ENCODE results near the gene BORCS6.

The BORCS6 gene

GRCh38 chr17:8167526-8167925 lies 22.5 kb downstream of the BORCS6 start:
- Histone ChIP-seq H4K20me1 (ENCODE audit: control insufficient read depth, insufficient read depth, low read depth, low read length) (0 out of 2 replicates have a peak, but pooled peaks cover 3% of the 10 kb centered on the region), H3K27ac (ENCODE audit: low read depth, low read length) (no peak overlapping the region), H3F3A (ENCODE audit: control insufficient read depth, insufficient read depth) (peaks cover 8% of the 10 kb centered on the region), H3K9me2 (replicated peaks; ENCODE audit: control insufficient read depth, low read length) (no peaks in the 10 kb centered on the region), H3K4me2 (ENCODE audit: low read length) (no peak overlapping the region), H3K4me1 (ENCODE audit: control insufficient read depth, low read length) (peaks cover 27% of the 10 kb centered on the region), H3K4me3 (ENCODE audit: low read length) (no peak overlapping the region), H3K9me3 (ENCODE audit: control insufficient read depth, insufficient read depth, low read length) (no peaks in the 10 kb centered on the region), H3K79me2 (ENCODE audit: control insufficient read depth, low read length) (peaks cover 6% of the 10 kb centered on the region), H3K27me3 (ENCODE audit: control insufficient read depth, low read length) (no peaks in the 10 kb centered on the region), H3K36me3 (ENCODE audit: control insufficient read depth, low read length) (peaks cover 2% of the 10 kb centered on the region)
- TF ChIP-seq EZH2phosphoT487 (IDR thresholded peaks at IDR 0.05; ENCODE audit: borderline replicate concordance, low read length) (no peak), CTCF (IDR thresholded peaks at IDR 0.05; ENCODE audit: low read depth, low read length, poor library complexity, severe bottlenecking) (no peak)

- Histone ChIP-seq H3K4me1 (ENCODE audit: control insufficient read depth, low read length) (peaks cover 26% of the 10 kb centered on the region), H3K9me2 (replicated peaks; ENCODE audit: control insufficient read depth, low read length) (no peaks in the 10 kb centered on the region), H3K27ac (ENCODE audit: low read depth, low read length) (no peak overlapping the region), H3K79me2 (ENCODE audit: control insufficient read depth, low read length) (peaks cover 14% of the 10 kb centered on the region), H3K27me3 (ENCODE audit: control insufficient read depth, low read length) (no peaks in the 10 kb centered on the region), H3F3A (ENCODE audit: control insufficient read depth, insufficient read depth) (peaks cover 4% of the 10 kb centered on the region), H3K9me3 (ENCODE audit: control insufficient read depth, insufficient read depth, low read length) (no peaks in the 10 kb centered on the region), H4K20me1 (ENCODE audit: control insufficient read depth, insufficient read depth, low read depth, low read length) (peaks cover 3% of the 10 kb centered on the region; the same call in 1 of the 2 replicates), H3K4me3 (ENCODE audit: low read length) (no peak overlapping the region), H3K4me2 (ENCODE audit: low read length) (no peak overlapping the region), H3K36me3 (ENCODE audit: control insufficient read depth, low read length) (peaks cover 10% of the 10 kb centered on the region)
- TF ChIP-seq EZH2phosphoT487 (IDR thresholded peaks at IDR 0.05; ENCODE audit: borderline replicate concordance, low read length) (no peak), CTCF (IDR thresholded peaks at IDR 0.05; ENCODE audit: low read depth, low read length, poor library complexity, severe bottlenecking) (no peak)
Observed at GRCh38 chr17:8166731-8167130, 23.2 kb downstream of the BORCS6 start.

GRCh38 chr17:8164815-8165131 lies 25.2 kb downstream of the BORCS6 start:
- Histone ChIP-seq H3K36me3 (ENCODE audit: control insufficient read depth, low read length) (peaks cover 27% of the 10 kb centered on the region), H4K20me1 (ENCODE audit: control insufficient read depth, insufficient read depth, low read depth, low read length) (peaks cover 7% of the 10 kb centered on the region; the same call in 1 of the 2 replicates), H3K4me1 (ENCODE audit: control insufficient read depth, low read length) (peaks cover 42% of the 10 kb centered on the region), H3K4me3 (ENCODE audit: low read length) (peak overlapping the region; percentile 99), H3K9me3 (ENCODE audit: control insufficient read depth, insufficient read depth, low read length) (no peaks in the 10 kb centered on the region), H3K4me2 (ENCODE audit: low read length) (peak overlapping the region; percentile 100), H3F3A (ENCODE audit: control insufficient read depth, insufficient read depth) (peaks cover 17% of the 10 kb centered on the region), H3K79me2 (ENCODE audit: control insufficient read depth, low read length) (peaks cover 28% of the 10 kb centered on the region), H3K9me2 (replicated peaks; ENCODE audit: control insufficient read depth, low read length) (no peaks in the 10 kb centered on the region), H3K27ac (ENCODE audit: low read depth, low read length) (peak overlapping the region; percentile 69), H3K27me3 (ENCODE audit: control insufficient read depth, low read length) (no peaks in the 10 kb centered on the region)
- no peak for TF ChIP-seq EZH2phosphoT487 (IDR thresholded peaks at IDR 0.05; ENCODE audit: borderline replicate concordance, low read length)

- H3K4me1 ChIP-seq (ENCODE audit: control insufficient read depth, low read length), result peaks cover 48% of the 10 kb centered on the region
- H3K4me3 ChIP-seq (ENCODE audit: low read length), result peak overlapping the region; percentile 99
- TF ChIP-seq EZH2phosphoT487 (IDR thresholded peaks at IDR 0.05; ENCODE audit: borderline replicate concordance, low read length) (no peak), CTCF (IDR thresholded peaks at IDR 0.05; ENCODE audit: low read depth, low read length, poor library complexity, severe bottlenecking) (no peak)
Observed at GRCh38 chr17:8163978-8164814, 25.8 kb downstream of the BORCS6 start.

More at GRCh38 chr17:8163978-8164814, 25.8 kb downstream of the BORCS6 start:
- H3K9me3 ChIP-seq (ENCODE audit: control insufficient read depth, insufficient read depth, low read length), result no peaks in the 10 kb centered on the region
- H4K20me1 ChIP-seq (ENCODE audit: control insufficient read depth, insufficient read depth, low read depth, low read length), result peaks cover 7% of the 10 kb centered on the region; the same call in 1 of the 2 replicates
- H3K9me2 ChIP-seq (replicated peaks; ENCODE audit: control insufficient read depth, low read length), result no peaks in the 10 kb centered on the region
- peaks cover 33% of the 10 kb centered on the region for H3K36me3 ChIP-seq (ENCODE audit: control insufficient read depth, low read length)
- no peaks in the 10 kb centered on the region for H3K27me3 ChIP-seq (ENCODE audit: control insufficient read depth, low read length)
- peak overlapping the region; percentile 69 for H3K27ac ChIP-seq (ENCODE audit: low read depth, low read length)
- peak overlapping the region; percentile 100 for H3K4me2 ChIP-seq (ENCODE audit: low read length)
- peaks cover 34% of the 10 kb centered on the region for H3K79me2 ChIP-seq (ENCODE audit: control insufficient read depth, low read length)
- H3F3A ChIP-seq (ENCODE audit: control insufficient read depth, insufficient read depth), result peaks cover 18% of the 10 kb centered on the region
